ENCODE results near the gene RNF220. TPM values are rescaled to one million over a fixed set of nuclear protein-coding genes. Genes with fewer than 3 reads are reported as not detected.

RNF220 gene
- total and polyA plus RNA-seq, 2 of the 13 experiments (the other 11 are each of a cell fraction or from before 2014, with no cell fraction given), result 48.2 to 72.1 TPM

- Histone ChIP-seq H3K9me3 (ENCODE audit: low read length) (no peaks in the 10 kb centered on the region), H3K4me1 (ENCODE audit: insufficient read depth, low read length) (no peaks in the 10 kb centered on the region), H3K4me2 (ENCODE audit: low read depth, low read length) (no peak overlapping the region), H3K9ac (ENCODE audit: insufficient read depth, low read depth, low read length) (no peak overlapping the region), H4K20me1 (ENCODE audit: insufficient read depth, low read length) (peaks cover 10% of the 10 kb centered on the region; the same call in 1 of the 2 replicates), H3K27me3 (ENCODE audit: control insufficient read depth in 1 of 2, insufficient read depth in 2 of 2, low read length in 2 of 2) (peaks cover 0 to 22% of the 10 kb centered on the region in 2 experiments; a peak in 1 of 5 replicates), H3K27ac (ENCODE audit: extremely low read length, insufficient read depth, low read length) (no peak overlapping the region), H3K4me3 (replicated peaks in 1 of 3; ENCODE audit: insufficient read depth in 1 of 3, low read depth in 2 of 3, low read length in 3 of 3) (no peak overlapping the region), H3K36me3 (replicated peaks in 1 of 2; ENCODE audit: control insufficient read depth in 1 of 2, insufficient read depth in 2 of 2, low read length in 2 of 2) (peaks cover 0 to 3% of the 10 kb centered on the region in 2 experiments; a peak in 1 of 5 replicates), H2AFZ (ENCODE audit: low read length) (no peak overlapping the region), H3K79me2 (ENCODE audit: insufficient read depth, low read length) (no peaks in the 10 kb centered on the region)
- DNase-seq (ENCODE audit: low spot score) (no peak), ATAC-seq (no peak), FAIRE-seq (no peak)
- POLR2A ChIA-PET, result no interaction called here
- TF ChIP-seq MYNN (CRISPR knock-in tag; IDR thresholded peaks at IDR 0.05; ENCODE audit: low read depth) (no peak), TRIM24 (CRISPR knock-in tag; IDR thresholded peaks at IDR 0.05) (no peak), ZNF329 (CRISPR knock-in tag; IDR thresholded peaks at IDR 0.05; ENCODE audit: low read depth) (no peak), TBL1XR1 (IDR thresholded peaks at IDR 0.05; ENCODE audit: borderline replicate concordance, low read length, partially characterized antibody) (no peak), ETV6 (CRISPR knock-in tag; conservative IDR thresholded peaks at IDR 0.05) (no peak)
- TF ChIP-seq, protein P1, sequence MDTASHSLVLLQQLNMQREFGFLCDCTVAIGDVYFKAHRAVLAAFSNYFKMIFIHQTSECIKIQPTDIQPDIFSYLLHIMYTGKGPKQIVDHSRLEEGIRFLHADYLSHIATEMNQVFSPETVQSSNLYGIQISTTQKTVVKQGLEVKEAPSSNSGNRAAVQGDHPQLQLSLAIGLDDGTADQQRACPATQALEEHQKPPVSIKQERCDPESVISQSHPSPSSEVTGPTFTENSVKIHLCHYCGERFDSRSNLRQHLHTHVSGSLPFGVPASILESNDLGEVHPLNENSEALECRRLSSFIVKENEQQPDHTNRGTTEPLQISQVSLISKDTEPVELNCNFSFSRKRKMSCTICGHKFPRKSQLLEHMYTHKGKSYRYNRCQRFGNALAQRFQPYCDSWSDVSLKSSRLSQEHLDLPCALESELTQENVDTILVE (CRISPR knock-in tag; IDR thresholded peaks at IDR 0.05), result no peak
- in situ Hi-C loops (cut with HindIII; ENCODE audit: extremely low pct_ligation_motif_present, low pct_unique_long_range_greater_than_20kb) (no loop called here), intact Hi-C loops (cut with micrococcal nuclease; ENCODE audit: unreplicated experiment) (no loop called here)
- 61% methylated on average over 3 of the region's 3 CpGs for WGBS (ENCODE audit: low lambda C conversion rate)
- CTCF ChIA-PET (ENCODE audit: low intra/inter-chr PET ratio, low total read pairs), result no interaction called here
- no TSS peak for BruUV-seq (replicated peaks)
Observed at GRCh38 chr1:44604157-44604955, 199.3 kb downstream of the RNF220 start.
